Fibroblast of the aortic adventitia (primary cell): ENCODE results near the gene DEDD. TPM values are rescaled to one million over a fixed set of nuclear protein-coding genes. Genes with fewer than 3 reads are reported as not detected.
A peak's percentile ranks its signal among the peaks of the same experiment; 100 is the strongest.

Source experiments
- DNase-seq: peaks from one replicate; pipeline ENCODE4 v3.0.0-alpha.2; 2010; ENCODE audit warnings: low read depth
- H3K4me3 ChIP-seq: 2 replicates; pipeline ENCODE4 v1.5.1; 2011; ENCODE audit warnings: low read depth, mild to moderate bottlenecking, control low read depth, low read length, moderate library complexity
- total RNA-seq: library from RNA; depleted of rRNA; stranded (reverse); fragments of >200 nt; gene quantifications from 2 replicates; pipeline ENCODE4 v1.2.3, GENCODE V29; 2012; ENCODE audit warnings: low replicate concordance
- TF ChIP-seq, protein P1 (sequence below): IDR thresholded peaks from 2 replicates; pipeline ENCODE4 v1.5.1; 2011; ENCODE audit warnings: mild to moderate bottlenecking, low read length, control low read depth, inconsistent platforms; ENCODE audit not compliant: insufficient read depth

Gene DEDD
- total RNA-seq, 1 donor, result 25.8 TPM

DNA sequence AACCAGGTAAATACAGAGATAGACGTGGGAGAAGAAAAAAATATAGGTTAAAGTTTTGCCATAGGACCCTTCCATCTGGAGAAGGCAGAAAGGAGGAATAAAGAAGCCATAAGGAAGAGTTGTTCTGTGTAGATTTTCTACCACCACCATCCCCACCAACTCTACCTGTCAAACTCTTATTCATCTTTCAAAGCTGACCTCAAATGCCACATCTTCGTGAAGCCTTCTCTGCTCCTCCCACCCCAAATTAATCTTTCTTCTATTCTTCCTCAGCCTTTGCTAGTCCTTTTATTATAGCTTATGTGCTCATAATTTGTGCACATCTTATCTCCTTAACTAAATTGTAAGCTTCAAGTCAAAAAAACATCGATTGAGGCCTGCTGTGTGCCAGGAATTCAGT lies 41.9 kb downstream of the DEDD start:
- DNase-seq, result no peak
- H3K4me3 ChIP-seq, result no peak overlapping the region
- TF ChIP-seq, protein P1, sequence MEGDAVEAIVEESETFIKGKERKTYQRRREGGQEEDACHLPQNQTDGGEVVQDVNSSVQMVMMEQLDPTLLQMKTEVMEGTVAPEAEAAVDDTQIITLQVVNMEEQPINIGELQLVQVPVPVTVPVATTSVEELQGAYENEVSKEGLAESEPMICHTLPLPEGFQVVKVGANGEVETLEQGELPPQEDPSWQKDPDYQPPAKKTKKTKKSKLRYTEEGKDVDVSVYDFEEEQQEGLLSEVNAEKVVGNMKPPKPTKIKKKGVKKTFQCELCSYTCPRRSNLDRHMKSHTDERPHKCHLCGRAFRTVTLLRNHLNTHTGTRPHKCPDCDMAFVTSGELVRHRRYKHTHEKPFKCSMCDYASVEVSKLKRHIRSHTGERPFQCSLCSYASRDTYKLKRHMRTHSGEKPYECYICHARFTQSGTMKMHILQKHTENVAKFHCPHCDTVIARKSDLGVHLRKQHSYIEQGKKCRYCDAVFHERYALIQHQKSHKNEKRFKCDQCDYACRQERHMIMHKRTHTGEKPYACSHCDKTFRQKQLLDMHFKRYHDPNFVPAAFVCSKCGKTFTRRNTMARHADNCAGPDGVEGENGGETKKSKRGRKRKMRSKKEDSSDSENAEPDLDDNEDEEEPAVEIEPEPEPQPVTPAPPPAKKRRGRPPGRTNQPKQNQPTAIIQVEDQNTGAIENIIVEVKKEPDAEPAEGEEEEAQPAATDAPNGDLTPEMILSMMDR, result no peak

DNA sequence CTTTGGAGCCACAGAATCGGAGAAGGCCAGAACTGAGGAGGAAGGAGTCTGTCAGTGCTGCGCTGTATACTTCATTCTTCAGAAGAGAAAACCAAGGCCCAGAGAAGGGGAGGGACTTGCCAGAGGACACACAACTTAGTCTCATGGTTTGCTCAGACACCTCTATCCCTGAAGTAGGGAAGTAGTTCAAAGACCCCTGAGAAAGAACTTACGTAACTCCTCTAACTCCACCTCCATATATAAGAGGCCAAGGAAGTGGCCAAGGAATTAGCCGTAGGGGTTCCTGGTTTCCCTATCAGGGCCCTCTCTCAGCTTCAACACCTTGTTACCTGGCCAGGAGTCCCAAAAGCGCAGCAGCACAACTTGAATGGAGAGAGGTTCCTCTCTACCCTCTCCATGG lies 42.5 kb downstream of the DEDD start:
- no peak for DNase-seq
- no peak overlapping the region for H3K4me3 ChIP-seq
- TF ChIP-seq, protein P1, result no peak

DNA sequence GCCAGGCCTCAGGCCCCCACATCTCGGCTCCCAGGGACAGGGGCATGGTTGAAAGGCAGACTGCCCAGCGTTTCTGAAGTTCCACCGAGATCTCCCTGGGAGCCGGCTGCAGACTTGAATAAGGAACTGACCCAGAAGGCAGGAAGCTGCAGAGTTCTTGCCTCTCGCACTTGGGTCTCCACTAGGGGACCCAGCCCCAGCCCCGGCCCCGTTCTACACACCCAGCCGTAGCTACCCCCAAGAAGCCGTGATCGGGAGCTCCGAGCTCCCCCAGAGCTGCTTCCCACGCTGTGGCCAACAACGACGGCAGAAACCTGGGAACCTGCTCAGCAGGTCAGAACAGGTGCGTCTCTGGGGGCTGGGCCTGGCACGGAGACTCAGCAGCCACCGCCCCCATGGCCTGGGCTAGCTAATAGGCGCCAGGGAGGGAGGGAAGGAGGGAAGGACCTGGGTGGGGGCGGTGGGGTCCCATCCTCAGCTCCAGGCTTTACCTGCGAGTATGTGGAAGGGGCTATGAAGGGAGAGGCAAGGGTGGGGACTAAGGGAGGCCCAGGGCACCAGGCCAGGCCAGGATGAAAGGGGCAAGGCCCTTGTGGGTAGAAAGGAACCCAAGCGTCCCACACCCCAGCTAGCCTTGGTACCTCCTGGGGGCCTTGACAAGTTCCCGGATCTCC lies 43.1 kb downstream of the DEDD start, which contains the start of gene NECTIN4:
NECTIN4 (minus strand) TSS at position 308 of the 674 bp plus-strand sequence; CDS start at position 46, 262 bp downstream.
- no peak for DNase-seq
- TF ChIP-seq, protein P1, result no peak
- H3K4me3 ChIP-seq, result no peak within 1 kb of the TSS

DNA sequence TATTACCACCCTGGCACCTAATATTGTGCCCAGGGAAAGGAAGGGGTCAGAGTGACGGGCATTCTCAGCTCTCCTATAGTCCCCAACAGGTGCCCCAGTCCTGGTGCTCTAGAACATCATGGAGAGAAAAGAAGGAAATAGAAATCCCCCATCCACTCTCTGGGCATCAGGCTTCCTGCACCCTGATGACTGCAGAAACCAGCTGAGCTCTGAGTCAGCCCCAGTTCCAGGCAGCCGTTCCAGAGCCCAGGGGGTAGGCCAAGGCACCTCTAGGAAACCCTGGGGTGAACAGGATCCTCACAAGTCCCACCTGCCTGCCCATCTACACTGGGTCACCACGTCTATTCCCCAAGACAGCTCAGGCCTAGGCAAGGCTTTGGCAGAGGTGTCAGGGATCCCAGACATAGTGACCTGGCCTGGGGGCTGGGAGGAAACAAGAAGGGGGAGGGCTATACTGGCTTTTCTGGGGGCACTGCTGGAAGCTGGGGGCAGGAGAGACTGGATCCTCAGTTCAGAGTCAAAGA lies 43.8 kb downstream of the DEDD start:
- DNase-seq, result peak; percentile 31
- TF ChIP-seq, protein P1, result no peak
- no peak overlapping the region for H3K4me3 ChIP-seq

DNA sequence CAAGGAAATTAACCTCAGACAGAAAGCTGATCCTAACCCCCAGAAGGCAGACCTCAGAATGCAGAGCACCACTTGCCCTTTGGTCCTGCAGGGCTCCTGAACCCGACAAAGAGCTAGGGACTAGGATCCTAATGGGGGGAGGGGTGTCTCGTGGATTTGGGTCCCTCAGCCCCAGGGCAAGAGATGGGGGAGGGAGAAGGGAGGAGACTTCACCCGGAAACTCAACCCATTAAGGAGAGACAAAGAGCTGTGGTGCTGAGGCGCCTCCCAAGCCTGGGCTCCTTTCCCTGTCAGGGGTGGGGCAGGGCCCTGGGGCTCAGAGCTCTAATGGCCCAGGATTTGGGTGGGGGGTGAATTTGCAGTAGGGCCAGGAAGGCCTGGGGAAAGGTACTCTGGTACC lies 46.0 kb downstream of the DEDD start:
- no peak for DNase-seq
- TF ChIP-seq, protein P1, result no peak
- no peak overlapping the region for H3K4me3 ChIP-seq

DNA sequence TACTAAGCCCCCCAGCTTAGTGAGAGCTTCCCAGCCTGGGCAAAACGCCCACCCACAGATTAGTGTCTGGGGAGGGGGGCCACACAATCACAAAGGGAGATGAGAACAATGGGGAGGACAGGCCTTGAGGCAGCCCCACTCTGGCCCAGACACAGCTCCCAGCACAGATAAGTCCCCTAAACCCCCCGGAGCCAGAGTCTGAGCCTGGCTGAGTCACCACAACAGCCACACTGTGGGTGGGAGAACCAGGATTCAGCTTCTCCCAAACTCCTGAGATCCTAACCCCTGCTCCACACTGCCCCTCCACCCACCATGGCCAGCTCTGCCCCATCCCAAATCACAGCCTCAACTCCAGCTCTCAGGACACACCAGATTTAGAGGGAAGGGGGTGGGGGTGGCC lies 47.3 kb downstream of the DEDD start:
- no peak for DNase-seq
- H3K4me3 ChIP-seq, result no peak overlapping the region
- TF ChIP-seq, protein P1, result no peak
